Thyroid gland (tissue), 4 donors: Measurements from ENCODE around the gene GARNL3. TPM values are rescaled to one million over a fixed set of nuclear protein-coding genes. Genes with fewer than 3 reads are reported as not detected.

ENCODE experiments used
- DNase-seq, 2 donors: peaks; one replicate each; pipeline ENCODE4 v3.0.0-alpha.2; 2019
- H3K27ac ChIP-seq, 3 donors: fragments of 200-600 bp; sonication (generic); 1 replicate in 2 of 3; 2 replicates in 1 of 3; pipeline ENCODE4 v1.5.1; 2016 to 2019; ENCODE audit warnings: mild to moderate bottlenecking in 1 of 3, moderate library complexity in 1 of 3
- H3K27me3 ChIP-seq: fragments of 200-600 bp; sonication (generic); one replicate; pipeline ENCODE4 v1.5.1; 2019
- H3K36me3 ChIP-seq, 2 donors: fragments of 200-600 bp; sonication (generic); one replicate each; pipeline ENCODE4 v1.5.1; 2016 to 2019
- H3K4me1 ChIP-seq, 2 donors: fragments of 200-600 bp; sonication (generic); one replicate each; pipeline ENCODE4 v1.5.1; 2017 to 2019
- H3K4me3 ChIP-seq, 3 donors: fragments of 200-600 bp; sonication (generic); replicated peaks in 1 of 3; 1 replicate in 2 of 3; 2 replicates in 1 of 3; pipeline ENCODE4 v1.5.1; 2016; ENCODE audit warnings: mild to moderate bottlenecking in 1 of 3
- H3K9me3 ChIP-seq: fragments of 200-600 bp; sonication (generic); one replicate; pipeline ENCODE4 v1.5.1; 2017
- POLR2A ChIP-seq, 2 donors: fragments of 450-650 bp; IDR thresholded peaks; one replicate each; pipeline ENCODE4 v1.6.1; 2017; ENCODE audit warnings: antibody characterized with exemption in 2 of 2, mild to moderate bottlenecking in 2 of 2, moderate library complexity in 1 of 2
- WGBS, 2 donors: methylation state at CpG; one replicate each; pipeline ENCODE4 v1.1.5; 2017; 5-methylcytosine and 5-hydroxymethylcytosine counted together
- intact Hi-C: fragments of 100-400 bp; cut with DNase I; formaldehyde crosslinking; loops from one replicate; pipeline ENCODE4 v1.15.1; 2023
- total RNA-seq, 4 donors: library from RNA; depleted of rRNA; stranded (reverse); fragments of >200 nt; gene quantifications; one replicate each; pipeline ENCODE4 v1.2.3, GENCODE V29; 2016
- TF ChIP-seq, protein P1 (sequence below), 6 experiments: fragments of 200-600 bp in 3 of 6; fragments of 450-650 bp in 3 of 6; sonication (generic) in 3 of 6; IDR thresholded peaks; one replicate each; pipeline ENCODE4 v1.5.1; 2016 to 2019; ENCODE audit warnings: antibody characterized with exemption in 6 of 6, mild to moderate bottlenecking in 2 of 6, inconsistent platforms in 1 of 6, moderate library complexity in 1 of 6

GARNL3 gene
- total RNA-seq, 4 donors from 2014 or later: 14.6 to 49.1 (median 20.1) TPM

DNA sequence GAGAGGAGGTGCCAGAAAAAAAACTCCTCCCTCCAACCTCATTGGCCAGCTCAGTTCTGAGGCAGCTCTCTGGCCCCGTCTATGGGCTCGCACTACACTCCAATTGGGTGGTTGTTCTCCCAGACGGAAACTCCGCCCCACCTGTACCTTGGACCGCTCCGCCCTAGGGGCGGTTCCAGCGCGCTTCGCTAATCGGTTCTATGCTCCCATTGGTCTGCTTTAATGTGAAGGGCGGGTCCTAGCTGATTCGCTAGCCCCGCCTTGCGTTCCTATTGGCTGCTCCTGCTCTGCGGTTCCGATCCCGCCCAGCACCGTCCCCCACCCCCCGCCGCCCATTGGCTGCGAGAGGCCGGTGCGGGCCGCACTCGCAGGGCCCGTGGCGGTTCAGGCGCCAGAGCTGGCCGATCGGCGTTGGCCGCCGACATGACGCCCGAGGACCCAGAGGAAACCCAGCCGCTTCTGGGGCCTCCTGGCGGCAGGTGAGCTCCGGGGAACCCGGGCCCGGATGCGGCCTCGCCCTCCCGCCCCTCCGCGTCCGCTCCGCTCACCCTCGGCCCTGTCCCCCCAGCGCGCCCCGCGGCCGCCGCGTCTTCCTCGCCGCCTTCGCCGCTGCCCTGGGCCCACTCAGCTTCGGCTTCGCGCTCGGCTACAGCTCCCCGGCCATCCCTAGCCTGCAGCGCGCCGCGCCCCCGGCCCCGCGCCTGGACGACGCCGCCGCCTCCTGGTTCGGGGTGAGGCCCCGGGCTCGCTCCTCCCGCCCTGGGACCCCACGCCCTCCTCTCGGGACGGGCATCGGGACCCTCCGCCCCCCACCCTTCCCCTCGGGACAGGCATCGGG is 132.5 kb downstream of the GARNL3 start, which contains the start of gene SLC2A8:
Gene SLC2A8, plus strand, starts transcription at position 362 of the 838 bp plus-strand sequence. Its CDS starts 62 bp downstream, at position 424.
- intact Hi-C loops: loop anchor here (5.0 to 10.0 kb wide), 3 partner anchors 85 to 175 kb away; no protein-coding TSS in a partner anchor
- TF ChIP-seq, protein P1, sequence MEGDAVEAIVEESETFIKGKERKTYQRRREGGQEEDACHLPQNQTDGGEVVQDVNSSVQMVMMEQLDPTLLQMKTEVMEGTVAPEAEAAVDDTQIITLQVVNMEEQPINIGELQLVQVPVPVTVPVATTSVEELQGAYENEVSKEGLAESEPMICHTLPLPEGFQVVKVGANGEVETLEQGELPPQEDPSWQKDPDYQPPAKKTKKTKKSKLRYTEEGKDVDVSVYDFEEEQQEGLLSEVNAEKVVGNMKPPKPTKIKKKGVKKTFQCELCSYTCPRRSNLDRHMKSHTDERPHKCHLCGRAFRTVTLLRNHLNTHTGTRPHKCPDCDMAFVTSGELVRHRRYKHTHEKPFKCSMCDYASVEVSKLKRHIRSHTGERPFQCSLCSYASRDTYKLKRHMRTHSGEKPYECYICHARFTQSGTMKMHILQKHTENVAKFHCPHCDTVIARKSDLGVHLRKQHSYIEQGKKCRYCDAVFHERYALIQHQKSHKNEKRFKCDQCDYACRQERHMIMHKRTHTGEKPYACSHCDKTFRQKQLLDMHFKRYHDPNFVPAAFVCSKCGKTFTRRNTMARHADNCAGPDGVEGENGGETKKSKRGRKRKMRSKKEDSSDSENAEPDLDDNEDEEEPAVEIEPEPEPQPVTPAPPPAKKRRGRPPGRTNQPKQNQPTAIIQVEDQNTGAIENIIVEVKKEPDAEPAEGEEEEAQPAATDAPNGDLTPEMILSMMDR (IDR thresholded peaks at IDR 0.05): peak in 3 of 6 experiments; percentile 16 to 47 (median 26)
- TF ChIP-seq POLR2A (IDR thresholded peaks at IDR 0.05): peak in 1 of 2 donors; percentile 89
- H3K27me3 ChIP-seq: no peaks in the 10 kb centered on the region
- H3K9me3 ChIP-seq: no peaks in the 10 kb centered on the region
- peak within 1 kb of the TSS; percentile 72 to 95 (median 75) for H3K4me3 ChIP-seq
- peaks cover 6 to 14% of the 10 kb centered on the region in 2 donors for H3K4me1 ChIP-seq
- peak within 1 kb of the TSS; percentile 59 to 78 (median 70) for H3K27ac ChIP-seq
- peak; percentile 99 for DNase-seq
- H3K36me3 ChIP-seq: no peaks in the 10 kb centered on the region
- 0 to 2% methylated on average over 17 to 22 of the region's 87 CpGs for WGBS, 2 donors

DNA sequence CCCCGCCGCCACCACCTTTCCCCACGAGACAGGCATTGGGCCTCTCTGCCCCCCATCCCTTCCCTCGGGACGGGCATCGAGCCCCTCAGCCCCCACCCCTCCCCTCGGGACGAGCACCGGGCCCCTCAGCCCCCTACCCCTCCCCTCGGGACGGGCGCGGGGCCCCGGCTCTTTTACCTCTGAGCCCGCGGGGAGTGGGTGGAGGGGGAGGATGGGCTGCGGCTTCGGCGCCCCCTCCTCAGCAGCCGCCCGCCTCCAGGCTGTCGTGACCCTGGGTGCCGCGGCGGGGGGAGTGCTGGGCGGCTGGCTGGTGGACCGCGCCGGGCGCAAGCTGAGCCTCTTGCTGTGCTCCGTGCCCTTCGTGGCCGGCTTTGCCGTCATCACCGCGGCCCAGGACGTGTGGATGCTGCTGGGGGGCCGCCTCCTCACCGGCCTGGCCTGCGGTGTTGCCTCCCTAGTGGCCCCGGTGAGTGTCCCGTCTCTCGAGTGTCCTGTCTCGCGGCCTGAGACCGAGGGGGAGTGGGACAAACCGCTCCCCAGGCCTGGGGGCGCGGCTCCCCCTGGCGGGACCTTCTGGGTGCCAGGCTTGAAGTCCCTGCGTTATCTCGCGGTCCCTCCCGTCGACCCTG is 133.2 kb downstream of the GARNL3 start:
- H3K4me1 ChIP-seq: peaks cover 6 to 14% of the 10 kb centered on the region in 2 donors

DNA sequence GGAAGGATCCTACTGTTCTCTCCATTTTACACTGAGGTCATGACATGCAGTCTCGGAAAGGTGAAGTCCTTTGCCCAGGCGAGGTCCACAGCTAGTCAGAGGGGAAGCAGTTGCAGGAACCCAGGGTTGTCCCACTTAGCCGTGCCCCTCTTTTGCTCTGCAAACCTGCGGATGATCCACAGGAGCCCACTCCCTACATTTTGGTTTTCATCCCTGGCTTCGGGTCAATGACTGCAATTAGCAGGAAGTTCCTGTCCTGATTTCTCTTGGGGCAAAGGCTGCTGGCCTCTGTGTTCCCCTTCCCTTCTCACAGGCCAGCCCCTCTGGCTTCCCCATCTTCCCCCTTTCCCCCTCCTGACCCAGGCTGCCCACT is 133.7 kb downstream of the GARNL3 start:
- DNase-seq: no peak
- 58 to 66% methylated on average over 5 of the region's 5 CpGs for WGBS, 2 donors
- Histone ChIP-seq H3K4me1 (peaks cover 6 to 14% of the 10 kb centered on the region in 2 donors), H3K27ac (no peak overlapping the region), H3K4me3 (peak overlapping the region in 2 of 3 donors; percentile 72 to 95), H3K27me3 (no peaks in the 10 kb centered on the region), H3K36me3 (no peaks in the 10 kb centered on the region), H3K9me3 (no peaks in the 10 kb centered on the region)
- TF ChIP-seq POLR2A (IDR thresholded peaks at IDR 0.05): no peak
- TF ChIP-seq, protein P1 (IDR thresholded peaks at IDR 0.05): peak in 1 of 6 experiments; percentile 5
- intact Hi-C loops: loop anchor here (5.0 to 10.0 kb wide), 3 partner anchors 86 to 176 kb away; no protein-coding TSS in a partner anchor

More for the DNA sequence above, 133.2 kb downstream of the GARNL3 start:
- 0% methylated on average over 4 to 13 of the region's 55 CpGs for WGBS, 2 donors
- Histone ChIP-seq H3K4me3 (peak overlapping the region; percentile 72 to 95 (median 75)), H3K27me3 (no peaks in the 10 kb centered on the region), H3K27ac (peak overlapping the region; percentile 59 to 78 (median 70)), H3K36me3 (no peaks in the 10 kb centered on the region), H3K9me3 (no peaks in the 10 kb centered on the region)
- intact Hi-C loops: loop anchor here (5.0 to 10.0 kb wide), 3 partner anchors 85 to 175 kb away; no protein-coding TSS in a partner anchor
- TF ChIP-seq, protein P1 (IDR thresholded peaks at IDR 0.05): peak in 5 of 6 experiments; percentile 26 to 71 (median 49)
- no peak for TF ChIP-seq POLR2A (IDR thresholded peaks at IDR 0.05)
- peak; percentile 75 for DNase-seq

DNA sequence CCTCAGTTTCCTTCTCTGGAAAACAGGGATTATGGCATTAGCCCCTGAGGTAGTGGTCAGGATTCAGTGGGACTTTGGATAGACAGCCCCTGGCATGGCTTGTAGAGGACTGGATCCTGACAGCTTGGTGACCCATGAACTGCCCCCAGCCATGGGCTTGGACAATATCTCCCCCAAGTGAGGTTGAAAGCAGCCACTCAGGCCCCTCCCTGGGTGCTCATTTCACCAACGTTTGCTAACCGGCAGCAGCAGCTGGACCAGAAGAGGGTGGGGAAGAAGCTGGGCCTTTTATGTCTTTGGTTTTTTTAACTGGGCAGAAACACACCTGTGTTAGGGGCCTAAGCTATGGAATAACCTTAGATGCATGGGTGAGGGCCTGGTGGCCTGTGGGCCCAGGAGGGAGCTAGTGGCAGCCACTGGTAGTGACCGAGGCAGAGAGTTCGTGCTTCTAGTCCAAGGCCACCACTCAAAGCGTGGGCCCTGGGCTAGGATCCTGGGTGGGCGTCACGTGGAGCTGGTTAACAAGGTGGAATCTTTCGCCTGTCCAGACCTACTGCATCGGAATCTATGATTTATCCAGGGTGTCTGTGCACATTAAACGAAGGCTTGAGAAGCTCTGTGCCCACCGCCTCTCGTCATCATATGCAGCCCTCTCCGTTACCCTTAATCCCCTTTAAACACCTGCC is 134.3 kb downstream of the GARNL3 start:
- no peak for DNase-seq
- H3K36me3 ChIP-seq: peaks cover 0 to 3% of the 10 kb centered on the region in 2 donors
- H3K4me1 ChIP-seq: peaks cover 6 to 14% of the 10 kb centered on the region in 2 donors
- 90 to 94% methylated on average over 13 of the region's 13 CpGs for WGBS, 2 donors
- H3K9me3 ChIP-seq: no peaks in the 10 kb centered on the region
- intact Hi-C loops: loop anchor here (5.0 to 10.0 kb wide), 3 partner anchors 87 to 177 kb away; no protein-coding TSS in a partner anchor
- no peak overlapping the region for H3K27ac ChIP-seq
- H3K27me3 ChIP-seq: no peaks in the 10 kb centered on the region
- H3K4me3 ChIP-seq: peak overlapping the region in 1 of 3 donors; percentile 95
- no peak for TF ChIP-seq POLR2A (IDR thresholded peaks at IDR 0.05)
